HUES64 (cell line): Measurements from ENCODE around the gene STX7.

Experiments
- H3K27ac ChIP-seq: 2 replicates; pipeline ENCODE4 v1.7.0; 2013; ENCODE audit warnings: low read depth, low read length, inconsistent platforms
- H3K27me3 ChIP-seq: 2 replicates; pipeline ENCODE4 v1.6.1; 2013; ENCODE audit warnings: mild to moderate bottlenecking, low read length; ENCODE audit not compliant: insufficient read depth
- H3K36me3 ChIP-seq: 2 replicates; pipeline ENCODE4 v1.6.1; 2013; ENCODE audit warnings: mild to moderate bottlenecking, low read length; ENCODE audit not compliant: insufficient read depth
- H3K4me1 ChIP-seq: 2 replicates; pipeline ENCODE4 v1.6.1; 2013; ENCODE audit warnings: mild to moderate bottlenecking, low read length, moderate library complexity; ENCODE audit not compliant: insufficient read depth
- H3K4me3 ChIP-seq: 2 replicates; pipeline ENCODE4 v1.5.1; 2013; ENCODE audit warnings: mild to moderate bottlenecking, low read length, moderate library complexity
- H3K9ac ChIP-seq: 2 replicates; pipeline ENCODE4 v1.6.1; 2013; ENCODE audit warnings: mild to moderate bottlenecking, low read depth, low read length
- H3K9me3 ChIP-seq: 2 replicates; pipeline ENCODE4 v1.6.1; 2013; ENCODE audit warnings: low read depth, low read length; ENCODE audit not compliant: insufficient read depth
- WGBS: fragments of 150-250, 120-280 bp; methylation state at CpG from one replicate; pipeline ENCODE4 v1.1.7; 2013; ENCODE audit warnings: missing lambda C conversion rate; 5-methylcytosine and 5-hydroxymethylcytosine counted together

Gene STX7

GRCh38 chr6:132490024-132490423 lies 22.9 kb downstream of the STX7 start:
- Histone ChIP-seq H3K9ac (no peak overlapping the region), H3K4me1 (peaks cover 5% of the 10 kb centered on the region; the same call in 1 of the 2 replicates), H3K9me3 (no peaks in the 10 kb centered on the region), H3K36me3 (no peaks in the 10 kb centered on the region), H3K27me3 (no peaks in the 10 kb centered on the region), H3K27ac (no peak overlapping the region), H3K4me3 (no peak overlapping the region)
- 86% methylated on average over 6 of the region's 6 CpGs for WGBS

- no peaks in the 10 kb centered on the region for H3K27me3 ChIP-seq
- no peak overlapping the region for H3K9ac ChIP-seq
- H3K27ac ChIP-seq = no peak overlapping the region
- no peaks in the 10 kb centered on the region for H3K9me3 ChIP-seq
- 95% methylated on average over 4 of the region's 4 CpGs for WGBS
- peaks cover 5% of the 10 kb centered on the region; the same call in 1 of the 2 replicates for H3K4me1 ChIP-seq
- H3K36me3 ChIP-seq = no peaks in the 10 kb centered on the region
- H3K4me3 ChIP-seq = no peak overlapping the region
These were observed 23.5 kb downstream of the STX7 start for GRCh38 chr6:132489376-132489775.

- Histone ChIP-seq H3K27ac (no peak overlapping the region), H3K9me3 (no peaks in the 10 kb centered on the region), H3K27me3 (no peaks in the 10 kb centered on the region), H3K9ac (no peak overlapping the region), H3K4me3 (no peak overlapping the region), H3K4me1 (peaks cover 5% of the 10 kb centered on the region; the same call in 1 of the 2 replicates), H3K36me3 (no peaks in the 10 kb centered on the region)
- WGBS = 97% methylated on average over 4 of the region's 4 CpGs
These were observed 25.2 kb downstream of the STX7 start for GRCh38 chr6:132487762-132488161.

GRCh38 chr6:132484680-132485018 lies 28.3 kb downstream of the STX7 start:
- 98% methylated on average over 3 of the region's 4 CpGs for WGBS
- Histone ChIP-seq H3K9me3 (no peaks in the 10 kb centered on the region), H3K27ac (no peak overlapping the region), H3K4me1 (no peaks in the 10 kb centered on the region), H3K36me3 (no peaks in the 10 kb centered on the region), H3K9ac (no peak overlapping the region), H3K4me3 (no peak overlapping the region), H3K27me3 (no peaks in the 10 kb centered on the region)

- H3K9ac ChIP-seq = no peak overlapping the region
- no peaks in the 10 kb centered on the region for H3K36me3 ChIP-seq
- H3K9me3 ChIP-seq = no peaks in the 10 kb centered on the region
- 54% methylated on average over 8 of the region's 9 CpGs for WGBS
- H3K4me3 ChIP-seq = no peak overlapping the region
- no peaks in the 10 kb centered on the region for H3K27me3 ChIP-seq
- no peak overlapping the region for H3K27ac ChIP-seq
- no peaks in the 10 kb centered on the region for H3K4me1 ChIP-seq
These were observed 28.9 kb downstream of the STX7 start for GRCh38 chr6:132483779-132484679.

- Histone ChIP-seq H3K4me3 (no peak overlapping the region), H3K4me1 (no peaks in the 10 kb centered on the region), H3K36me3 (no peaks in the 10 kb centered on the region), H3K9ac (no peak overlapping the region), H3K9me3 (no peaks in the 10 kb centered on the region), H3K27ac (no peak overlapping the region), H3K27me3 (no peaks in the 10 kb centered on the region)
- WGBS = 87% methylated on average over 2 of the region's 2 CpGs
These were observed 30.3 kb downstream of the STX7 start for GRCh38 chr6:132482581-132482980.

GRCh38 chr6:132481189-132481588 lies 31.7 kb downstream of the STX7 start:
- Histone ChIP-seq H3K9ac (no peak overlapping the region), H3K9me3 (no peaks in the 10 kb centered on the region), H3K4me3 (no peak overlapping the region), H3K27me3 (no peaks in the 10 kb centered on the region), H3K36me3 (no peaks in the 10 kb centered on the region), H3K27ac (no peak overlapping the region), H3K4me1 (no peaks in the 10 kb centered on the region)

GRCh38 chr6:132479131-132479530 lies 33.8 kb downstream of the STX7 start:
- Histone ChIP-seq H3K27me3 (no peaks in the 10 kb centered on the region), H3K27ac (no peak overlapping the region), H3K9me3 (no peaks in the 10 kb centered on the region), H3K36me3 (no peaks in the 10 kb centered on the region), H3K4me1 (no peaks in the 10 kb centered on the region), H3K4me3 (no peak overlapping the region), H3K9ac (no peak overlapping the region)
- WGBS = 98% methylated on average over 2 of the region's 2 CpGs

GRCh38 chr6:132478674-132479073 lies 34.2 kb downstream of the STX7 start:
- H3K9me3 ChIP-seq = no peaks in the 10 kb centered on the region
- no peaks in the 10 kb centered on the region for H3K27me3 ChIP-seq
- H3K9ac ChIP-seq = no peak overlapping the region
- no peaks in the 10 kb centered on the region for H3K36me3 ChIP-seq
- no peaks in the 10 kb centered on the region for H3K4me1 ChIP-seq
- H3K27ac ChIP-seq = no peak overlapping the region
- no peak overlapping the region for H3K4me3 ChIP-seq
- whole genome bisulfite sequencing = 94% methylated on average over 5 of the region's 5 CpGs

- no peak overlapping the region for H3K27ac ChIP-seq
- H3K27me3 ChIP-seq = no peaks in the 10 kb centered on the region
- no peak overlapping the region for H3K4me3 ChIP-seq
- H3K4me1 ChIP-seq = no peaks in the 10 kb centered on the region
- WGBS = 93% methylated on average over 1 of the region's 2 CpGs
- H3K36me3 ChIP-seq = no peaks in the 10 kb centered on the region
- H3K9me3 ChIP-seq = no peaks in the 10 kb centered on the region
- no peak overlapping the region for H3K9ac ChIP-seq
These were observed 34.6 kb downstream of the STX7 start for GRCh38 chr6:132478266-132478665.

- no peak overlapping the region for H3K4me3 ChIP-seq
- H3K36me3 ChIP-seq = no peaks in the 10 kb centered on the region; the same call in 1 of the 2 replicates
- no peak overlapping the region for H3K27ac ChIP-seq
- H3K9ac ChIP-seq = no peak overlapping the region
- H3K9me3 ChIP-seq = no peaks in the 10 kb centered on the region
- H3K27me3 ChIP-seq = no peaks in the 10 kb centered on the region
- H3K4me1 ChIP-seq = no peaks in the 10 kb centered on the region
- 95% methylated on average over 3 of the region's 4 CpGs for WGBS
These were observed 36.2 kb downstream of the STX7 start for GRCh38 chr6:132476688-132477087.

GRCh38 chr6:132475925-132476324 lies 37.0 kb downstream of the STX7 start:
- Histone ChIP-seq H3K4me1 (no peaks in the 10 kb centered on the region), H3K9me3 (no peaks in the 10 kb centered on the region), H3K27ac (no peak overlapping the region), H3K27me3 (no peaks in the 10 kb centered on the region), H3K4me3 (no peak overlapping the region), H3K9ac (no peak overlapping the region), H3K36me3 (peaks cover 5% of the 10 kb centered on the region)
- WGBS = 97% methylated on average over 1 of the region's 1 CpG
